Measurements from ENCODE around the gene IVD.

GRCh38 chr15:40461958-40462357 lies 56.4 kb downstream of the IVD start:
- TF ChIP-seq CTCF (conservative IDR thresholded peaks at IDR 0.05) (no peak), ZFX (IDR thresholded peaks at IDR 0.05) (no peak)
